ENCODE data around the gene ARVCF. TPM values are rescaled to one million over a fixed set of nuclear protein-coding genes. Genes with fewer than 3 reads are reported as not detected.

ARVCF gene
- total and polyA plus RNA-seq, 8 donors: 18.2 to 40.3 (median 24.4) TPM

GRCh38 chr22:20056161-20056560 lies 39.5 kb upstream of the ARVCF start:
- Histone ChIP-seq H3K27me3 (no peaks in the 10 kb centered on the region), H3K27ac (no peak overlapping the region), H3K9me3 (no peaks in the 10 kb centered on the region), H3K4me3 (no peak overlapping the region), H3K36me3 (peaks cover 3 to 93% of the 10 kb centered on the region in 2 donors), H3K4me1 (peaks cover 0 to 3% of the 10 kb centered on the region in 2 donors)
- ATAC-seq: no peak
- DNase-seq: peak in 1 of 4 donors; percentile 71
- TF ChIP-seq CTCF (IDR thresholded peaks at IDR 0.05): no peak
- intact Hi-C loops (cut with DNase I): no loop called here

GRCh38 chr22:20055654-20056053 lies 39.0 kb upstream of the ARVCF start:
- no peak overlapping the region for H3K4me3 ChIP-seq
- H3K9me3 ChIP-seq: no peaks in the 10 kb centered on the region
- H3K36me3 ChIP-seq: peaks cover 3 to 93% of the 10 kb centered on the region in 2 donors

GRCh38 chr22:20055144-20055543 lies 38.5 kb upstream of the ARVCF start:
- no peak for DNase-seq
- intact Hi-C loops (cut with DNase I): no loop called here
- Histone ChIP-seq H3K4me3 (no peak overlapping the region), H3K4me1 (peaks cover 0 to 3% of the 10 kb centered on the region in 2 donors), H3K27ac (no peak overlapping the region), H3K9me3 (no peaks in the 10 kb centered on the region), H3K36me3 (peaks cover 3 to 91% of the 10 kb centered on the region in 2 donors), H3K27me3 (no peaks in the 10 kb centered on the region)
- no peak for TF ChIP-seq CTCF (IDR thresholded peaks at IDR 0.05)
- no peak for ATAC-seq

More at GRCh38 chr22:20055654-20056053, 39.0 kb upstream of the ARVCF start:
- Histone ChIP-seq H3K4me1 (peaks cover 0 to 3% of the 10 kb centered on the region in 2 donors), H3K27me3 (no peaks in the 10 kb centered on the region), H3K27ac (no peak overlapping the region)
- DNase-seq: peak in 1 of 4 donors; percentile 61
- intact Hi-C loops (cut with DNase I): no loop called here
- ATAC-seq: no peak
- no peak for TF ChIP-seq CTCF (IDR thresholded peaks at IDR 0.05)

GRCh38 chr22:20054485-20054884 lies 37.9 kb upstream of the ARVCF start:
- DNase-seq (peak in 1 of 4 donors; percentile 50), ATAC-seq (no peak)
- Histone ChIP-seq H3K27me3 (no peaks in the 10 kb centered on the region), H3K4me1 (peaks cover 0 to 3% of the 10 kb centered on the region in 2 donors), H3K4me3 (no peak overlapping the region), H3K27ac (no peak overlapping the region), H3K9me3 (no peaks in the 10 kb centered on the region), H3K36me3 (peaks cover 3 to 97% of the 10 kb centered on the region in 2 donors)
- intact Hi-C loops (cut with DNase I): no loop called here
- TF ChIP-seq CTCF (IDR thresholded peaks at IDR 0.05): no peak

- no peak for DNase-seq
- H3K36me3 ChIP-seq: peaks cover 3 to 97% of the 10 kb centered on the region in 2 donors
- TF ChIP-seq CTCF (IDR thresholded peaks at IDR 0.05): no peak
Measured at GRCh38 chr22:20054034-20054427, 37.4 kb upstream of the ARVCF start.

More at GRCh38 chr22:20054034-20054427, 37.4 kb upstream of the ARVCF start:
- H3K27ac ChIP-seq: no peak overlapping the region
- ATAC-seq: no peak
- H3K9me3 ChIP-seq: no peaks in the 10 kb centered on the region
- H3K4me3 ChIP-seq: no peak overlapping the region
- intact Hi-C loops (cut with DNase I): no loop called here
- no peaks in the 10 kb centered on the region for H3K4me1 ChIP-seq
- no peaks in the 10 kb centered on the region for H3K27me3 ChIP-seq
